ENCODE data around the gene OSR1. TPM values are rescaled to one million over a fixed set of nuclear protein-coding genes. Genes with fewer than 3 reads are reported as not detected.

Gene OSR1
- total and polyA plus RNA-seq, 8 donors: 20.5 to 50.9 (median 40.2) TPM

GRCh38 chr2:19331450-19331849, 27.0 kb downstream of the OSR1 start:
- DNase-seq (no peak), ATAC-seq (no peak)
- no peaks in the 10 kb centered on the region for H3K27me3 ChIP-seq
- H3K9me3 ChIP-seq: no peaks in the 10 kb centered on the region
- H3K27ac ChIP-seq: no peak overlapping the region
- intact Hi-C loops (cut with DNase I): no loop called here
- TF ChIP-seq CTCF (IDR thresholded peaks at IDR 0.05): no peak
- H3K36me3 ChIP-seq: no peaks in the 10 kb centered on the region
- H3K4me3 ChIP-seq: no peak overlapping the region
- no peaks in the 10 kb centered on the region for H3K4me1 ChIP-seq

- intact Hi-C loops (cut with DNase I): no loop called here
Observed at GRCh38 chr2:19330436-19330835, 28.0 kb downstream of the OSR1 start.

GRCh38 chr2:19329445-19329844, 29.0 kb downstream of the OSR1 start:
- intact Hi-C loops (cut with DNase I): no loop called here
- Histone ChIP-seq H3K27ac (no peak overlapping the region), H3K36me3 (no peaks in the 10 kb centered on the region), H3K9me3 (no peaks in the 10 kb centered on the region), H3K27me3 (no peaks in the 10 kb centered on the region), H3K4me3 (no peak overlapping the region), H3K4me1 (no peaks in the 10 kb centered on the region)
- ATAC-seq (no peak), DNase-seq (no peak)
- no peak for TF ChIP-seq CTCF (IDR thresholded peaks at IDR 0.05)

More at GRCh38 chr2:19330436-19330835, 28.0 kb downstream of the OSR1 start:
- DNase-seq (no peak), ATAC-seq (no peak)
- Histone ChIP-seq H3K4me3 (no peak overlapping the region), H3K36me3 (no peaks in the 10 kb centered on the region), H3K27me3 (no peaks in the 10 kb centered on the region), H3K9me3 (no peaks in the 10 kb centered on the region), H3K27ac (no peak overlapping the region), H3K4me1 (no peaks in the 10 kb centered on the region)
- no peak for TF ChIP-seq CTCF (IDR thresholded peaks at IDR 0.05)

- TF ChIP-seq CTCF (IDR thresholded peaks at IDR 0.05): no peak
Observed at GRCh38 chr2:19327496-19327895, 30.9 kb downstream of the OSR1 start.

GRCh38 chr2:19321946-19322345, 36.5 kb downstream of the OSR1 start:
- Histone ChIP-seq H3K4me1 (no peaks in the 10 kb centered on the region), H3K4me3 (no peak overlapping the region), H3K9me3 (no peaks in the 10 kb centered on the region), H3K27me3 (no peaks in the 10 kb centered on the region), H3K36me3 (no peaks in the 10 kb centered on the region), H3K27ac (no peak overlapping the region)
- intact Hi-C loops (cut with DNase I): no loop called here
- DNase-seq (no peak), ATAC-seq (no peak)
- no peak for TF ChIP-seq CTCF (IDR thresholded peaks at IDR 0.05)

More at GRCh38 chr2:19327496-19327895, 30.9 kb downstream of the OSR1 start:
- H3K36me3 ChIP-seq: no peaks in the 10 kb centered on the region
- H3K4me1 ChIP-seq: no peaks in the 10 kb centered on the region
- DNase-seq (no peak), ATAC-seq (no peak)
- no peaks in the 10 kb centered on the region for H3K9me3 ChIP-seq
- no peaks in the 10 kb centered on the region for H3K27me3 ChIP-seq
- no peak overlapping the region for H3K4me3 ChIP-seq
- no peak overlapping the region for H3K27ac ChIP-seq
- intact Hi-C loops (cut with DNase I): no loop called here

Measured in left lung (tissue), 10 donors.